T-helper 1 cell treated with Interleukin-12 subunit alpha and Interleukin-12 subunit beta and Interleukin-4 antibody, amounts not matched to agents 30 ng/mL and 1 ng/mL, for 36 hours (primary cell): ENCODE results near the gene MREG. TPM values are rescaled to one million over a fixed set of nuclear protein-coding genes. Genes with fewer than 3 reads are reported as not detected.

Experiments used
- intact Hi-C: fragments of 100-400 bp; cut with micrococcal nuclease; formaldehyde crosslinking; loops from one replicate; pipeline ENCODE4 v1.15.1; 2024
- total RNA-seq: library from RNA; stranded (reverse); gene quantifications from 2 replicates; pipeline ENCODE4 v1.2.3, GENCODE V29; 2022

The MREG gene, protein sequence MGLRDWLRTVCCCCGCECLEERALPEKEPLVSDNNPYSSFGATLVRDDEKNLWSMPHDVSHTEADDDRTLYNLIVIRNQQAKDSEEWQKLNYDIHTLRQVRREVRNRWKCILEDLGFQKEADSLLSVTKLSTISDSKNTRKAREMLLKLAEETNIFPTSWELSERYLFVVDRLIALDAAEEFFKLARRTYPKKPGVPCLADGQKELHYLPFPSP
- total RNA-seq: 7.9 and 8.7 TPM in 2 replicates

DNA sequence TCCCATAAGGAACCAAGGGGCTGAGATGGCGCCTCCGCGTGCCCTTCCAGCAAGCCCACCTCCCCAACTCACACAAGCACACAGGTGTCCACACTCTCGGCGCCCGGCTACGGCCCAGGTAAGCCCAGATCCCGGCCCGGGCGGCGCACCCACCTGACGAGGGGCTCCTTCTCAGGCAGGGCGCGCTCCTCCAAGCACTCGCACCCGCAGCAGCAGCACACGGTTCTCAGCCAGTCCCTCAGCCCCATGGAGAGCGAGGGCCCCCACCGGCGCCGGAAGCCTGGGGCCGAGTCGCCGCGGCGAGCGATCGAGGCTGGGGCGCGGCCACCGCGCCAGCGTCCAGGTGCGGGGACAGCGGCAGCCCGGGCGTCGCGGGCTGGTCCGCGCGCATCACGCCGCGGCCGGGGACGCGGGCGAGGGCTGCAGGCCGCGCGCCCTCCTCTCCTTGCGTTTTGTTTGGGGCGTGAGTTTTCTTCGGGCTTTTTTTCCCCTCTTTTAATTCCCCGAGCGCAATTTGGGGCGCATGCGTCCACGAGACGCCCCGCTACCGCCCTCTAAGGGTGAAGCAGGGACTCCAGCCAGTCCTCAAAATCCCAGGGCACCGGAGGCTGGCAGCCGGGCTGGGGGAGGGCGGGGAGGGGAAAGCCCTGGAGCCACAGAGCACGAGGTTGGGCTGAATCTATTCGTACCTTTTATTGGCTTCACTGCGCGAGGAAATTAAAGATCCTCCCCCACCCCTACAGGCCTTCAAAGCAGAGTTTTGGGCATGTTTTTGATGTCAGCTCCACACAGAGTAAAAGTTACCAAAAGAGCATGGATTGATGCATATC, at the start of gene MREG:
MREG (minus strand) TSS at position 472 of the 830 bp plus-strand sequence; CDS start at position 248, 224 bp downstream.
- intact Hi-C loops: loop anchor here (1.0 to 5.0 kb wide), 7 partner anchors 10 to 1204 kb away; partner anchors contain the start of genes BARD1, FN1, RPL37A and SMARCAL1

DNA sequence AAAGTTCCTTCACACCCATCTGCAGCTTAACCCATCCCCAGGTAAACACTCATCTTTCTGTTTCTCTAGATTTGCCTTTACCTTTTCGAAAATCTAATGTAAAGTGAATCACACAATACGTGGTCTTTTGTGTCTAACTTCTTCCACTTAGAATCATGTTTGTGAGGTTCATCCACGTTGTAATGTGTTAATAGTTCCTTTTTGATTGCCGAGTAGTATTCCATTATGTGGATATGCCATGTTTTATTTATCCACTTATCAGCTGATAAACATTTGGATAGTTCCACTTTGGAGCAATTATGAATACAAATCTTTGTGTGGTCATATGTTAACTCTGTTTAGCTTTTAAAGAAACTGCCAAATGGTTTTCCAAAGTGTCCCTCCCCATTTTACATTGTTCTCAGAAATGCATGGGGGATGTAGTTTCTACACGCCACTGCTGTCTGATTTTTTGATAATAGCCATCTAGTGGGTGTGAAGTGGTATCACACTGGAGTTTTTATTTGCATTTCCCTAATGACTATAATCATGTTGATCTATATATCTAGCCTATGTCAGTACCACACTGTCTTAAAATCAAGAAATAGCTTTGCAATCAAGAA, 46.0 kb upstream of the MREG start:
- intact Hi-C loops: no loop called here

DNA sequence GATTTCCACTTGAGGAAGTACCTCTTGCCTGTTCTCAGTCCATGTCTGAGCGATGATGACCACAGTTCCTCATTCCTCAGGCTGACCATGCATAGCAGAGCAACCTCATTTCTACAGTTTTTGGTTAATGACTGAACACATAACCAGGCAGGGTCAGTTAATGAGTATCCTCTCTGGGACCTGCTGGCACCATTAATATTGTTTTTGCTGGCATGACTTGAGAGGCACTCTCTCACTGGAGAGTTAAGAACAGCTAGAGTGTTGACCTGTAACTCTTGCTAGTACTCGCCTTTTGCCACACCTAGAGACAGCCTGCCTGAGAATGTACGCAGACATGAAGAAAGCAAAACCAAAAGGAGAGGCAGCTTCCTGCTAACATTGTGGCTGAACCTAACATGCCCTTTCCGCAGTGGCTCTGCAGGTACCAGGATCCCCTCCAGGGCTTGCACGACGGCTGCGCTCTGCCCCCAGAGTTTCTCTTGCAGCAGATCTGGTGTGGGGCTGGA, 44.4 kb upstream of the MREG start:
- intact Hi-C loops: loop anchor here (1.0 kb wide), 5 partner anchors 23 to 57 kb away; partner anchors contain the start of genes PECR, TMEM169 and XRCC5

DNA sequence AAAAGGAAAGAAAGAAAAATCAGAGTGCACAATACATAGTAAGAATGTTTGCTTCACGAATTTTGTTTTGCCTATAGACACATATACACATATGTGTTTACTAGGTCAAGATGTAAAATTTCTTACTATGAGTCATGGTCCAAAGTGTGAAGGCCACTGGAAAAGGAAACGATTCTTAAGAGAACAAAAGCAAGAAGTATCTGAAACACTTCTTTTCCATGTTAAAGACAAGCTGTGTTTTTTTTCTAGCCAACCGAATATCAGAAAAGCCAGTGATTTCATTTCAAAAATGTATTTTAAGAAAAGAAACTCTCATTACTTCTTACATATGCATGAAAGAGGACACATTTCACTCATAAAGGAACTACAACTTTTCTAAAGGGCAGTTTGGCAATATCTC, 43.4 kb upstream of the MREG start:
- intact Hi-C loops: no loop called here

DNA sequence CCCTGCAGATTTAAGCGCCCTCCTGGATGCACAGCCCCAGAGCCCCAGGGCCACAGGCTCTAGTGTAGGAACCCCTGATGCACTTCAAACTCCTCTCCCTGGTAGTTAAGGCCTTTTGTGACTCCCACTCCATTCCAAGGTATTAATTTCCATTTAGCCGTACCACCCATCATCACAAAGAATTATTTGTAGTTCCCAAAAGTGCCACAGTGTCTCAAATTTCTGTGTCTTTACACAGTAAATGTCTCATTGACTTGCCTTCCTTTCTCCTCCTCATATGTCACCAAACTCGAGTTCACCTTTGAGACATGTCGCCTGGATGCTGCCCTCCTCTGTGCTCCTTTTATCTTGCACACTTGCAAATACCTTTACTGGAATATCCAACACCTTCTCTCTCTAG, 42.3 kb upstream of the MREG start:
- intact Hi-C loops: no loop called here

DNA sequence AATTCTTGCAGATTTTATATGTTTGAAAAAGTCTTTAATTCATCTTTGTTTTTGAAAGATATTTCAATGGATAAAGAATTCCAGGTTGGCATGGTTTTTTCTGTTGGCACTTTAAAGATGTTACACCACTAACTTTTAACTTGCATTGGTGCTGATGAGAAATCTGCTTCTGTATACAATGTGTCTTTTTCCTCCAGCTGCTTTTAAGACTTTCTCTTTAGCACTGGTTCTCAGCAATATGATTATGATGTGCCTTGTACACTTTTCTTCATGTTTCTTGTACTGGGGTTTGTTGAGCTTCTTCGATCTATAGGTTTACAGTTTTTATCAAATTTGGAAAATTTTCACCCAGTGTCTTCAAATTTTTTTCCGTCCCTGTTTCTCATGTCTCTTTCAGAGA, 39.1 kb upstream of the MREG start:
- intact Hi-C loops: no loop called here

DNA sequence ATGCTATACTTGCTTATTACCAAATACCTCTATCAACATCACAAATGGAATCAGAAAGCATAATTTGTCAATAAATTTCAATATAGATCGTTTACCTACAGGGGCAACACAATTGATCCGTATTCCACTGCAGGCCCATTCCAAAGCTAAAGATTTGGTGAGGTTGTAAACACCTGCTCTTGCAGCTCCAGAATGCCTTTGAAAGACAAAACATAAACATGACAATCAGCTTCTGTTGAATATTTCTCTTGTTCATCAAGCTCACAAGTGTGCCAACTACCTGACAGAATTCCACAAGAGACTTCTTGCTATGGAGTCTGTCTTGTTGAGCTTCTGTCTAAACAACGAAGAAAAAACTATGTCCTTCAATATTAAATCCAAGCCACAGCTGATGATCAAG, 38.0 kb upstream of the MREG start:
- intact Hi-C loops: no loop called here

DNA sequence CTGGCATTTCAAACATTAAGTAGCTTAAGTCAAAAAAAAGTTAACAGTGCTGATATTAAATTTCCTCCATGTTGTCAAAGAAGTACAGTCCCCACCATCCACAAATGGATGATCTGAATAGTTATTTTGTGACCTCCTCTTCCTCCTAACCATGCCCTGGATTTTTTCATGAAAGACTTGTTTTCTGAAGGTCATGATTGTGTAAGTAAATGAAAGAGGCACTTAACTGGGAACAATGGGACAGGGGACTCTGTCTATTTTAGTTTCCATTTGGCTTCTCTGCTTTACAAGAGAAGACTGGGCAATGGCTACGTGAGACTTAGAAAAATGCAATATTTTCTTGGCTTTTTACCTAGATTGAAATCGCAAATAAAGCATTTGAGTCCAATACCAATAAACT, 36.1 kb upstream of the MREG start:
- intact Hi-C loops: no loop called here

DNA sequence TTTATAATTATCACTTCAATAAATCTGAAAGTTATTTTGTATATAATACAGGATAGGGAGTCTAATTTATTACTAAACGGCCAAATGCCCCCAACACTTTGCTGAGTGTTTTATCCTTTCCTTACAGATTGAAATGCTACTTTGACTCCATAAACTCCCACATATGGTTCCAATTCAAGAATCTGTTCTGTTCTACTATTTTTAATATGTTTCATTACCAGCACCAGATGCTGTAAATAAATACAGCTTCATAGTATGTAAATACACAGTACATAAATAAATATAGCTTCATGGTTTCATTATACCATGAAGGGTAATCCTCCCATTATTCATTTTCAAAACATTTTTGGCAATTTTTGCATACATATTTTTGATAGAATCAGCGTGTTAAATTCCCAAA, 34.0 kb upstream of the MREG start:
- intact Hi-C loops: no loop called here

DNA sequence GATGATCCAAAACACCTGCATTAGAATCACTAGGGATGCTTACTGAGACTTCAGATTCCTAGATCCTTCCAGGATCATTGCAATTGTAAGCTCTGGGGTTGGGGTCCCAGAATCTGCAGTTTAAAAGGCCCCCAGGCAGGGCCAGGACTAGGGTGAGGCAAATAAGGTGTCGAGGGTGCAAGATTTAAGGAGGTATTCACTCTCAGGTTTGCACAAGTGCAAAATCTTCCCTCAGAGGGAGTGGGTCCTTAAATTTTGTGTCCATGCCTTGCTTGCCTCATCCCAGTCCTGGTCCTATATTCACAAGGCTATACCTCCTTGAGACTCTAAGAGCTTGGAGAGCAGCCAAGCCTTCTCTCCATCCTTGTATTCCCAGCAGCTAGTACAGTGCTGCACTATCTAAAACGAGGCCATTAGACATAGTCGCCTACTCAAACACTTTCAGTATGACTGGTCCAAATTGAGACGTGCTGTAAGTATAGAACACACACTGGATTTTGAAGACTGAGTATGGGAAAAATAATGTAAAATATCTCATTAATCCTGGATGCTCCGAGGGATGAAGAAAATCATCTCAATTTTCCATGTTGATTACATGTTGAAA, 31.6 kb upstream of the MREG start:
- intact Hi-C loops: loop anchor here (1.0 kb wide), 1 partner anchor 11 kb away; no protein-coding TSS in a partner anchor

DNA sequence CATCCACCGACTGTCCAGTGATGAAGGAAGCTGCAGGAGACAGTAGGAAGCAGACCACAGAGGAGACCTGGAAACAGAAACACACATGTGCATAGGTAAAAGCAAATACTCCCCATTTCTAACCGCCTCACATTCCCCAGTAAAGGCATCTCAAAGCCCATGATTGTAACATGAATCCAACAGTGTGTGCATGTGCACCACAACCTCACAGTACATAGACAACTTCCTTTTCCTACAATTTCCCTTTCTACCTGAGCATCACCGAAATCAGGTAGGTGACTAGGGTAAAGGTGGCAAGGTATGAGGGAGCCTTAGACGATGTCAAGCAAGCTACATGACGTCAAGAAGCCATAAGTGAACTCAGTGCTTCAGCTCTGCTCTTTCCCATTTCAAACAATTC, 30.6 kb upstream of the MREG start:
- intact Hi-C loops: no loop called here

DNA sequence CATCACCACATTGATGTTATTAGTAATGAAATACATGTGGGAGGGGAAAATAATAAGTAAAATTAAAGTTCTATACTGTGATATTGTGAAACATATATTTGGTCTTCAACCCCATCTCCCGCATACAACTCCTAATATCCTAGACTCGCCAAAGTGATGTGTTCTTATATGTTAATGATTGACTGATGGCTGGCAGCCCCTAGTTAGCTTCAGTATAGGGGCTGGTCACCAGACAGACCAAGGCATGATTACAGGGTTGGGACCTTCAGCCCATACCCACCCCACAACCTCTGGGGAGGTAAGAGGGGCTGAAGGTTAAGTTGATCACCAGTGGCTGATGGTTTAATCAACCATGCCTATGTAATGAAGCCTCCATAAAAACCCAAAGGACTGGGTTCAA, 28.1 kb upstream of the MREG start:
- intact Hi-C loops: no loop called here

DNA sequence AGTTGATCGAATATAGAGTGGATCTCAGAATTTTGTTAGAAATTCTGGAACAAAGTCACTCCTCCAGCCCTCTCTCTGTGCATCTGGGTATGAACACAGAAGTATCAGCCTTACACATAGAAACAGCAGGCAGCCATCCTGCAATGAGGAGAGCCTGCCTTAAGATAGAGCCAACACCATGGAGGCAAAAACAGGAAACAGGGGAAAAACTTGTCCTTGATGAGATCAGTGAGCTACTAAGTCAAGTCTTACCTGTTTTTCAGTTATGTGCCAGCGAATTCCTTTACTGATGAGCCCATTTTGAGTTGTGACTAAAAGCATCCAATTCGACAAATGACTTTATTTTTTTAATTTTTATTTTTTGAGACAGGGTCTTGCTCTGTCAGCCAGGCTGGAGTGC, 26.6 kb upstream of the MREG start:
- intact Hi-C loops: no loop called here

DNA sequence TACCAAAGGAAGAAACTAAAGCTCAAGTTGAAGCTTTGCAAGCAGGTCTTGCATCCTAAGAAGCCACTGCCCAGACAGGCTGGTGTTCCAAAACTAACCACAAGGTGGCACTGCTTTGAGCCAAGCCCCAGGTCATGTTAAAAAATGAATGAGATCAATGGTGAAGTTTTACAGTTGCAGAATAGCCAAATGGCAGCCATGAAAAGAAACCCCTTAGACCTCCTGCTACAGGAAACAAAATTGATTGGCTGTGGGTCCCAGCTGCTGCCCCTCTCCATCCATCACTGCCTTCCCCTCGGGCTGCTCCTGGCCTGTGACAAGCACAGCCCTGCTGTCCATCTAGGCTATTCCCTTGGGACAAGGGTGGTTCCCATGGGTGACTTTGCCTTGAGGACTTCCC, 20.7 kb upstream of the MREG start:
- intact Hi-C loops: loop anchor here (1.0 to 5.0 kb wide), 11 partner anchors 11 to 632 kb away; partner anchors contain the start of genes PECR, RPL37A, TMEM169 and XRCC5

DNA sequence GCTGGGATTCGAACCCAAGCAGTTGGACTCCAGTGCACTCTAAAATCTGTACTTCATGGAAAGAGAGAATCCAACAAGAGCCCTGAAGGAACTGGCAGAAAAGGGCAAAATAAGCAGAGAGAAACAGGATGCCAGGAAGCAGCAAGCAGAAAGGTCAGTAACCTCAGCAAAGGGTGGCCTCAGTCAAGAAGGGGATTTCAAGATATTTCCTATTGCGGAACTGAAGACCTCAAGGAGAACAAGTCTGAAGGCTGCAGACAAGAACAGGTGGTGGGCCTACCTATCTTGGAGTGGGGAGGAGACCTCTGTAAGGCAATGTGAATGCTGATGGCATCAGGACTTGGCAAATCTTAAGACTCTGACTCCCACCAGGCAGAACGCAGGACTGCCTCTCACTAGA, 20.1 kb upstream of the MREG start:
- intact Hi-C loops: loop anchor here (5.0 kb wide), 1 partner anchor 164 kb away; no protein-coding TSS in a partner anchor

DNA sequence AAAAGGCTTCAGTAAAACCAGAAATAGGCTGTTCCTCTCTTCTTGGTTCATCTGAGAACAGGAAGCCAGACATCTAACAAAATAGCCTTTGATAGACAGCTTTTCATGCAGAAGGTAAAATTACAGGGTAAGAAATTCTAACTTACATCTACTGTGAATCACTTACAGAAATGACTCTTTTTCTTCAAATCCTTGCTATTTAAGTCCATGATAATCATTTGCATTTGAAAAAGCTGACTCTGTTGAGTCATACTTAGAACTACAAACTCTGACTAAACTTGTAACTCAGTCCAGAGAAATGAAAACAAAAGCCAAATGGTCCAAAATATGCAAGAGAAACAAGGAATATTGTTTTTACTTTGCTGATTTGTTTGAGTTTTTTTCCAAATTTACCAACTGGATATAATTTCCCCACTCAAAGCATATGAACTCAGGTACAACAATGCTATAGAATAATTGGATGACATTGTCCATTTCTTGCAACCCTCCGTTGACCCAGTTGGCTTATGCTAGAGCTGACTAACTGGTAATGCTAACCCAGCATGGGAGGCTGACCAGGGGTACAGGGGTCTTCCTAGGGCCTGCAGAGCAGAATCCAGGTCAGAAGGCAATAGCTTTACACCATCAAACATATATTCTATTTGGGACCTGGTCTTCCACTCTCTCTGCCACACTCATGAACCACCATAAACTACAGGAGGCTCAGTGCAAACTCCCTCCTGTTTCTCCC, 18.8 kb upstream of the MREG start:
- intact Hi-C loops: loop anchor here (5.0 kb wide), 1 partner anchor 165 kb away; no protein-coding TSS in a partner anchor

DNA sequence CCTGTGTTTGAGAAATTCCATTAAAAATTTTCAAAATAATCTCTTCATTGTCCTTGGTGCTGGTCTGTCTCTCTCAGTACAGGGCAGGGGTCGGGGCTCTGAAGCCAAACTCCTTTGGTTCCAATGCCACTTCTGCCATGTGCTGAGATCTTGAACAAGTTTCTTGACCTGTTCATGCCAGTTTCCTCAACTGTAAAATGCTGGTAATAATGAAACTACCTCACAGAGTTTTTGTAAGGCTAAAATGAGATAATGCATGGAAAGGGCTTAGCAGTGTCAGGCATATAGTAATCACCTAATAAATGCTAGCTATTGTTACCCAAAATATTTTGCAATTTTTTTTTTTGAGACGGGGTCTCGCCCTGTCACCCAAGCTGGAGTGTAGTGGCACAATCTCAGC, 16.9 kb upstream of the MREG start:
- intact Hi-C loops: loop anchor here (5.0 kb wide), 1 partner anchor 167 kb away; no protein-coding TSS in a partner anchor

DNA sequence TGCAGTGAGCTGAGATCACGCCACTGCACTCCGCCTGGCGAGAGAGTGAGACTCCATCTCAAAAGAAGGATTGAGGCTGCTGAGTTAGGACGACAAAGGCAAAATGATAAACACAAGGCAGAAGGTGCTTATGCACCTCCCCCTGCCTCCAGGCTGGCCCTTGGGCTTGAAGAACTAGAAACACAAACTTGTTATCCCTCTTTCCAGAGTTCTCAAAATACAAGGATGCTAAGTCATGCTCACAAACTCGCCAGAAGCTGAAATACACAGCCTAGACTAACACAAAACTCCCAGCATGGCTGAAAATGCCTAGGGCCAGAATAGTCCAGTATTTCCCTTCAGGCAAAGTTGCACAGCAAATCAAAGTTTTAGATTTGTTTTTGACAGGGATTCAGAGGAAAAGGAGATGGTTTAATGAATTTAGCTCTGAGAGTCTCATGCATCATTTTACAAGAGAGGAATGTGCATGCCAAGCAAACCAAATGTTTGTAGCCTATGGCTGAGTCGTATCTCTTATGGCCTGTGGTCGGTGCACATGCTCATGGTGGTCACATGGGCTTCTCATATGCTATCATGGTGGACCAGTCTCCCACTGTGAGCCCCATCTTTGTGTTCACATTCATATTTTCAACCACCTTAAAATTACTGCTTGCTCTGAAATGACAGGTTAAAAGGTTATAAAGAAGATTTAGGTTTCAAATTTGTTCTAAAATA, 16.2 kb upstream of the MREG start:
- intact Hi-C loops: loop anchor here (5.0 kb wide), 1 partner anchor 168 kb away; no protein-coding TSS in a partner anchor

DNA sequence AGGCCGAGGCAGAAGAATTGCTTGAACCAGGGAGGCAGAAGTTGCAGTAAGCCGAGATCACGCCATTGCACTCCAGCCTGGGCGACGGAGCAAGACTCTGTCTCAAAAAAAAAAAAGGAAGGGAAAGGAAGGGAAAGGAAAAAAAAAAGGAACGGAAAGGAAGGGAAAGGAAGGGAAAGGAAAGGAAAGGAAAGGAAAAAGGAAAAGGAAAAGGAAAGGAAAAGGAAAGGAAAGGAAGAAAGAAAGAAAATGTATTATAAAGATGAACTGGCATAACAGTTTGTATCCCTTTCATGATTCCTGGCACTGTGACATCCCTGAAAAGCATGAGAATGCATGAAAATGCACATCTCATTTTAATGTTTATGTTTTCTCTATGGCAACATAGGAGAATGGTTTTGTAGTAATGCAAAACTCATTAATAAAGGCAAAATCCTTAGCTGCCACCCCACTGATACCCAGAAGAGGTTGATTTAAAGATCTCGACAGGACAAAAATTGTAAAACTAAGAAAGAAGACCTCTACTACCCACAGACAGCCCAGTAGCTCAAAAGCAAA, 11.5 kb upstream of the MREG start:
- intact Hi-C loops: no loop called here
